Measurements from ENCODE around the gene OSM.
A peak's percentile ranks its signal among the peaks of the same experiment; 100 is the strongest.

Gene OSM

GRCh38 chr22:30277547-30278344 lies 11.1 kb upstream of the OSM start:
- TF ChIP-seq CTCF (IDR thresholded peaks at IDR 0.05; ENCODE audit: insufficient read depth, low read depth, low read length, missing control alignments): no peak
- no peak overlapping the region for H3K4me3 ChIP-seq (ENCODE audit: low read length)
- DNase-seq (ENCODE audit: low read depth): peak; percentile 81

- TF ChIP-seq CTCF (IDR thresholded peaks at IDR 0.05; ENCODE audit: insufficient read depth, low read depth, low read length, missing control alignments): no peak
- no peak for DNase-seq (ENCODE audit: low read depth)
- H3K4me3 ChIP-seq (ENCODE audit: low read length): no peak overlapping the region
Observed at GRCh38 chr22:30276039-30276438, 9.4 kb upstream of the OSM start.

GRCh38 chr22:30275625-30276024 lies 9.0 kb upstream of the OSM start:
- H3K4me3 ChIP-seq (ENCODE audit: low read length): no peak overlapping the region
- no peak for TF ChIP-seq CTCF (IDR thresholded peaks at IDR 0.05; ENCODE audit: insufficient read depth, low read depth, low read length, missing control alignments)
- DNase-seq (ENCODE audit: low read depth): peak; percentile 47

GRCh38 chr22:30274437-30274812 lies 7.8 kb upstream of the OSM start:
- DNase-seq (ENCODE audit: low read depth): no peak
- no peak overlapping the region for H3K4me3 ChIP-seq (ENCODE audit: low read length)
- TF ChIP-seq CTCF (IDR thresholded peaks at IDR 0.05; ENCODE audit: insufficient read depth, low read depth, low read length, missing control alignments): no peak

GRCh38 chr22:30273711-30274436 lies 7.2 kb upstream of the OSM start:
- no peak overlapping the region for H3K4me3 ChIP-seq (ENCODE audit: low read length)
- no peak for DNase-seq (ENCODE audit: low read depth)
- TF ChIP-seq CTCF (IDR thresholded peaks at IDR 0.05; ENCODE audit: insufficient read depth, low read depth, low read length, missing control alignments): no peak

- no peak overlapping the region for H3K4me3 ChIP-seq (ENCODE audit: low read length)
- no peak for DNase-seq (ENCODE audit: low read depth)
- TF ChIP-seq CTCF (IDR thresholded peaks at IDR 0.05; ENCODE audit: insufficient read depth, low read depth, low read length, missing control alignments): no peak
Observed at GRCh38 chr22:30272781-30273601, 6.3 kb upstream of the OSM start.

All from epithelial cell of esophagus (primary cell).